HepG2 (cell line): ENCODE results near the gene ABRACL. TPM values are rescaled to one million over a fixed set of nuclear protein-coding genes. Genes with fewer than 3 reads are reported as not detected.

Source experiments
- BRD4 ChIP-seq: sonication (generic); formaldehyde crosslinking; IDR thresholded peaks from 2 replicates; pipeline ENCODE4 v1.4.0; 2020; ENCODE audit warnings: missing genetic modification reagents
- CEBPG ChIP-seq: IDR thresholded peaks from 2 replicates; pipeline ENCODE4 v1.6.1; 2016
- CREB1 ChIP-seq, 2 experiments: fragments of 450-650 bp in 1 of 2; IDR thresholded peaks; 2 replicates each; pipeline ENCODE4 v1.6.1; 2016 to 2017; ENCODE audit warnings: control low read depth in 1 of 2, mild to moderate bottlenecking in 1 of 2, missing compliant biosample characterization in 1 of 2, missing genetic modification characterization in 1 of 2
- CSRNP1 ChIP-seq: sonication (generic); formaldehyde crosslinking; IDR thresholded peaks from 2 replicates; pipeline ENCODE4 v1.8.1; 2023; ENCODE audit warnings: mild to moderate bottlenecking, missing genetic modification reagents
- ETV5 ChIP-seq: IDR thresholded peaks from 2 replicates; pipeline ENCODE4 v1.6.1; 2018; ENCODE audit warnings: missing biosample characterization, missing genetic modification reagents, inconsistent platforms, borderline replicate concordance
- FOXA1 ChIP-seq, 2 experiments: fragments of 450-650 bp in 1 of 2; sonication (generic) in 1 of 2; formaldehyde crosslinking in 1 of 2; IDR thresholded peaks; 2 replicates each; pipeline versions ENCODE4 v1.4.0 to v1.6.1; 2016 to 2020; ENCODE audit warnings: missing genetic modification reagents in 1 of 2
- HDAC2 ChIP-seq: sonication (generic); formaldehyde crosslinking; IDR thresholded peaks from 2 replicates; pipeline ENCODE4 v1.4.0; 2020; ENCODE audit warnings: missing genetic modification reagents
- HHEX ChIP-seq: IDR thresholded peaks from 2 replicates; pipeline ENCODE4 v1.6.1; 2016; ENCODE audit warnings: control low read depth
- MNT ChIP-seq: fragments of 450-650 bp; IDR thresholded peaks from 2 replicates; pipeline ENCODE4 v1.6.1; 2016
- NCOA2 ChIP-seq: sonication (generic); formaldehyde crosslinking; IDR thresholded peaks from 2 replicates; pipeline ENCODE4 v1.8.0; 2022; ENCODE audit warnings: inconsistent platforms
- PAWR ChIP-seq: sonication (generic); formaldehyde crosslinking; IDR thresholded peaks from 2 replicates; pipeline ENCODE4 v1.4.0; 2020; ENCODE audit warnings: missing genetic modification reagents, mild to moderate bottlenecking, borderline replicate concordance
- PPARG ChIP-seq: conservative IDR thresholded peaks from 2 replicates; pipeline ENCODE4 v1.6.1; 2016; ENCODE audit warnings: missing biosample characterization, missing genetic modification reagents
- RAD51 ChIP-seq: fragments of 450-650 bp; IDR thresholded peaks from 2 replicates; pipeline ENCODE4 v1.6.1; 2016; ENCODE audit warnings: borderline replicate concordance
- REL ChIP-seq: sonication (generic); formaldehyde crosslinking; conservative IDR thresholded peaks from 2 replicates; pipeline ENCODE4 v1.8.0; 2022; ENCODE audit warnings: mild to moderate bottlenecking, missing genetic modification reagents, moderate library complexity
- REPIN1 ChIP-seq: sonication (generic); formaldehyde crosslinking; IDR thresholded peaks from 2 replicates; pipeline ENCODE4 v1.8.0; 2022; ENCODE audit warnings: missing genetic modification reagents, low read depth, mild to moderate bottlenecking, borderline replicate concordance
- SIX1 ChIP-seq: sonication (generic); formaldehyde crosslinking; IDR thresholded peaks from 2 replicates; pipeline ENCODE4 v1.4.0; 2020; ENCODE audit warnings: missing genetic modification reagents, borderline replicate concordance
- ZFP37 ChIP-seq: sonication (generic); formaldehyde crosslinking; IDR thresholded peaks from 2 replicates; pipeline ENCODE4 v1.4.0; 2020; ENCODE audit warnings: missing genetic modification reagents, borderline replicate concordance
- ZNF251 ChIP-seq: sonication (generic); formaldehyde crosslinking; IDR thresholded peaks from 2 replicates; pipeline ENCODE4 v1.9.0; 2021; ENCODE audit warnings: mild to moderate bottlenecking, missing genetic modification reagents
- ZNF343 ChIP-seq: sonication (generic); formaldehyde crosslinking; IDR thresholded peaks from 2 replicates; pipeline ENCODE4 v1.4.0; 2020; ENCODE audit warnings: mild to moderate bottlenecking, missing genetic modification reagents
- ZNF546 ChIP-seq: sonication (generic); formaldehyde crosslinking; conservative IDR thresholded peaks from 2 replicates; pipeline ENCODE4 v1.8.1; 2023; ENCODE audit warnings: mild to moderate bottlenecking, missing genetic modification reagents
- ZNF672 ChIP-seq: sonication (generic); formaldehyde crosslinking; IDR thresholded peaks from 2 replicates; pipeline ENCODE4 v1.8.1; 2022; ENCODE audit warnings: missing genetic modification reagents
- ZNF747 ChIP-seq: sonication (generic); formaldehyde crosslinking; IDR thresholded peaks from 2 replicates; pipeline ENCODE4 v1.8.1; 2023; ENCODE audit warnings: missing genetic modification reagents, mild to moderate bottlenecking, borderline replicate concordance
- ZNF772 ChIP-seq: sonication (generic); formaldehyde crosslinking; IDR thresholded peaks from 2 replicates; pipeline ENCODE4 v1.5.0; 2020; ENCODE audit warnings: mild to moderate bottlenecking, missing genetic modification reagents
- polyA plus RNA-seq, 8 experiments: library from polyadenylated mRNA; depleted of rRNA in 3 of 8; stranded (reverse) in 7 of 8; unstranded in 1 of 8; fragments of >200 nt; fragmentation: Illumina TruSeq in 4 of 8; extraction: Trizol in 4 of 8; gene quantifications; 2 replicates each; pipeline versions ENCODE4 v1.2.1 to v1.2.3, GENCODE V29; 2011 to 2016; ENCODE audit warnings: low read depth in 4 of 8, missing spikeins in 1 of 8, mixed read lengths in 1 of 8; ENCODE audit not compliant: insufficient read depth in 1 of 8
- total RNA-seq, 5 experiments: library from RNA; depleted of rRNA; stranded (reverse); fragments of >200 nt; fragmentation: Illumina TruSeq; extraction: Trizol; gene quantifications; 2 replicates each; pipeline ENCODE4 v1.2.3, GENCODE V29; 2016; ENCODE audit warnings: low read depth in 1 of 5
- TF ChIP-seq, protein P1 (sequence below): sonication (generic); formaldehyde crosslinking; IDR thresholded peaks from 2 replicates; pipeline ENCODE4 v1.8.0; 2022; ENCODE audit warnings: mild to moderate bottlenecking, missing genetic modification reagents, borderline replicate concordance
- TF ChIP-seq, protein P2 (sequence below): IDR thresholded peaks from 2 replicates; pipeline ENCODE4 v1.6.1; 2016; ENCODE audit warnings: missing genetic modification reagents, missing compliant biosample characterization

ABRACL gene
- total and polyA plus RNA-seq, 2 of the 13 experiments (the other 11 are each of a cell fraction or from before 2014, with no cell fraction given), result 1.4 to 5.4 TPM

DNA sequence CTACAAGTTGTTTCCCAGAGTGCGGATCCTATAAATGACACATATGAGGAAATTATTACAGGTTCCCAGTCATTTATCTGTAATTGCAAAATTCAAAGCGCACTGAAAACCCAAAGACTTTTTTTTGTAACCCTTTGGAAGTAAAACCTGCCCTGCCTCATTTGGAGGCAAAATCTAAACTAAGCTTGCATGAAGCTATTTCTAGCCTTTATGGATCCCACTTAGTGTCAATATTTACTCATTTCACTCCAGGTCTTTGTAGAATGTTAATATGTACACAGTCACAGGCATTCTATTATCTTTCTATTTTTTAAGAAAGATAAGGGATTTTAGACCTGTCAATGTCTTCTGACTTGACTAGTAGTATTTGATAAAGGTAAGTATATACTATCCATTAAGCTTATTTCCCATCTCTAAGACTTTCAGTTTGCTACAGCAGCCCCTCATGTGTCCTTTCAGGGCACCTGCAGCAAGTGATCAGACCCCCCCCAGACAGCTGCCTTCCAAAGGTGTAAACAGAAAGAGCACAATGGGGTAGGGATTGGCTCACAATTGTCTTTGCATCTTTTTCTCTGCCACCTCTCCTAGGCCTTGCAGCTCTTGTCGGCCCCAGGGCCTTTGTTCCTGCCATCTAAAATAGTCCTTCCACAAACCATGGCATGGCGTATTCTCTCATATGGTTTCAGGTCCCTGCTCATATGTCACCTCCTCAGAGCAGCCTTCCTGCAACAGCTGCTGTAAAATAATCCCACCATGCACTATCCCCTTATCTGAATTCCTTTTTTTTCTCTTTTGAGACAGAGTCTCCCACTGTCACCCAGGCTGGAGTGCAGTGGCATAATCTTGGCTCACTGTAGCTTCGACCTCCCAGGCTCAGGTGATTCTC, 39.2 kb upstream of the ABRACL start (continued):
- TF ChIP-seq NCOA2 (peak; percentile 73), REL (CRISPR knock-in tag) (no peak), CREB1 (IDR thresholded peaks at IDR 0.05) (no peak), CREB1 (CRISPR knock-in tag; IDR thresholded peaks at IDR 0.05) (peak; percentile 49; the same call in 1 of the 2 replicates), SIX1 (CRISPR knock-in tag) (no peak), HHEX (CRISPR knock-in tag) (peak; percentile 79), FOXA1 (IDR thresholded peaks at IDR 0.05) (peak; percentile 90), FOXA1 (CRISPR knock-in tag; IDR thresholded peaks at IDR 0.05) (peak; percentile 89), PPARG (CRISPR knock-in tag) (peak; percentile 15; the same call in 1 of the 2 replicates), CSRNP1 (no peak), CEBPG (CRISPR knock-in tag) (peak; percentile 12; the same call in 1 of the 2 replicates), ZNF251 (CRISPR knock-in tag) (no peak), ETV5 (no peak), ZNF772 (CRISPR knock-in tag) (no peak), HDAC2 (CRISPR knock-in tag) (peak; percentile 52), REPIN1 (CRISPR knock-in tag) (no peak), ZNF546 (CRISPR knock-in tag) (no peak), MNT (no peak), BRD4 (CRISPR knock-in tag) (no peak), ZNF747 (CRISPR knock-in tag) (no peak), PAWR (CRISPR knock-in tag) (no peak), ZNF672 (CRISPR knock-in tag) (no peak), ZFP37 (CRISPR knock-in tag) (no peak), ZNF343 (CRISPR knock-in tag) (no peak), RAD51 (no peak)
- TF ChIP-seq, protein P1, sequence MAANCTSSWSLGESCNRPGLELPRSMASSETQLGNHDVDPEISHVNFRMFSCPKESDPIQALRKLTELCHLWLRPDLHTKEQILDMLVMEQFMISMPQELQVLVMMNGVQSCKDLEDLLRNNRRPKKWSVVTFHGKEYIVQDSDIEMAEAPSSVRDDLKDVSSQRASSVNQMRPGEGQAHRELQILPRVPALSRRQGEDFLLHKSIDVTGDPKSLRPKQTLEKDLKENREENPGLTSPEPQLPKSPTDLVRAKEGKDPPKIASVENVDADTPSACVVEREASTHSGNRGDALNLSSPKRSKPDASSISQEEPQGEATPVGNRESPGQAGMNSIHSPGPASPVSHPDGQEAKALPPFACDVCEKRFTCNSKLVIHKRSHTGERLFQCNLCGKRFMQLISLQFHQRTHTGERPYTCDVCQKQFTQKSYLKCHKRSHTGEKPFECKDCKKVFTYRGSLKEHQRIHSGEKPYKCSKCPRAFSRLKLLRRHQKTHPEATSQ (CRISPR knock-in tag), result no peak
- TF ChIP-seq, protein P2, sequence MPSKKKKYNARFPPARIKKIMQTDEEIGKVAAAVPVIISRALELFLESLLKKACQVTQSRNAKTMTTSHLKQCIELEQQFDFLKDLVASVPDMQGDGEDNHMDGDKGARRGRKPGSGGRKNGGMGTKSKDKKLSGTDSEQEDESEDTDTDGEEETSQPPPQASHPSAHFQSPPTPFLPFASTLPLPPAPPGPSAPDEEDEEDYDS, result no peak; the same call in 1 of the 2 replicates
